ENCODE measurements around the gene JMJD4. TPM values are rescaled to one million over a fixed set of nuclear protein-coding genes. Genes with fewer than 3 reads are reported as not detected.

JMJD4 gene
- total and polyA plus RNA-seq, 9 of the 15 experiments (the other 6 are each of a cell fraction or from before 2014, with no cell fraction given), result 1.4 to 42.6 (median 29.2) TPM

DNA sequence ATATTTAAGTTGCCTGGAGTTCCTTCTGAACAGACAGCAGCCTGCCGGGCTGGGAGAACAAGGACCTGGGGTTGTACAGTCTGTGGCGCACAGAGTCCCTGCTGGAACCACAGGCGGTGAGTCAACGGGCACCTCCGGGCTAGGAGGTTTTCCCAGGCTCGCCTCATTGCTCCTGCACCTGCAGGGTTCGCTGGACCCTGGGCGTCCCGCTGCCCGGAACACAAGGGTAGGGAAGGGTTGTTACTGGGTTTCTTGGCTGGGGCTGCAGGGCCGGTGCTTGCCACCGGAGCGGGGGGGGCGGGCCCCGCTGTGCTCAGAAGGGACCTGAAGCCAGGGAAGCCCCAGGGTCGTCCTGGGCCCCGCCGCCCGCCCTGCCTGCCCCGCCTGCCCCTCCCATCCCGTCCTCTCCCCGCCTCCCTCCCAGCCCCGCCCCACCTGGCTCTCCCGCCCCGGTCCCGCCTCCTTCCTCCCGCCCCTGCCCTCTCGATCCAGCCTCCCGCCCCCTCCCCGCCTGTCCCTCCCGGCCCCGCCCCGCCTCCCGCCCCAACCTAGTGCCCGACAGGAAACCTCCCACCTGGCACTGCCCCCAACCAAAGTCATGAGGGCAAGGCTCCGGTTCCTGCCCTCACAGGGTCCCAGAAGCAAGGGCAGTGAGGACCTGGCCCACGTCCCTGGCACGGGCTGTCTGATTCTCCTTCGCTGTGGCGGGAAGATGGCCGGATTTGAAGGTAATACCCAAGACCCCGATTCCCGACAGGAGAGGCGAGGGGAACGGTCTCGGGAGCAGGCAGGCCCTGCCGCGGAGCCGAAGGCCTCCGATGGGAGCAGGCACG, 6.8 kb downstream of the JMJD4 start (continued):
- TF ChIP-seq, protein P1, sequence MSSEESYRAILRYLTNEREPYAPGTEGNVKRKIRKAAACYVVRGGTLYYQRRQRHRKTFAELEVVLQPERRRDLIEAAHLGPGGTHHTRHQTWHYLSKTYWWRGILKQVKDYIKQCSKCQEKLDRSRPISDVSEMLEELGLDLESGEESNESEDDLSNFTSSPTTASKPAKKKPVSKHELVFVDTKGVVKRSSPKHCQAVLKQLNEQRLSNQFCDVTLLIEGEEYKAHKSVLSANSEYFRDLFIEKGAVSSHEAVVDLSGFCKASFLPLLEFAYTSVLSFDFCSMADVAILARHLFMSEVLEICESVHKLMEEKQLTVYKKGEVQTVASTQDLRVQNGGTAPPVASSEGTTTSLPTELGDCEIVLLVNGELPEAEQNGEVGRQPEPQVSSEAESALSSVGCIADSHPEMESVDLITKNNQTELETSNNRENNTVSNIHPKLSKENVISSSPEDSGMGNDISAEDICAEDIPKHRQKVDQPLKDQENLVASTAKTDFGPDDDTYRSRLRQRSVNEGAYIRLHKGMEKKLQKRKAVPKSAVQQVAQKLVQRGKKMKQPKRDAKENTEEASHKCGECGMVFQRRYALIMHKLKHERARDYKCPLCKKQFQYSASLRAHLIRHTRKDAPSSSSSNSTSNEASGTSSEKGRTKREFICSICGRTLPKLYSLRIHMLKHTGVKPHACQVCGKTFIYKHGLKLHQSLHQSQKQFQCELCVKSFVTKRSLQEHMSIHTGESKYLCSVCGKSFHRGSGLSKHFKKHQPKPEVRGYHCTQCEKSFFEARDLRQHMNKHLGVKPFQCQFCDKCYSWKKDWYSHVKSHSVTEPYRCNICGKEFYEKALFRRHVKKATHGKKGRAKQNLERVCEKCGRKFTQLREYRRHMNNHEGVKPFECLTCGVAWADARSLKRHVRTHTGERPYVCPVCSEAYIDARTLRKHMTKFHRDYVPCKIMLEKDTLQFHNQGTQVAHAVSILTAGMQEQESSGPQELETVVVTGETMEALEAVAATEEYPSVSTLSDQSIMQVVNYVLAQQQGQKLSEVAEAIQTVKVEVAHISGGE (CRISPR knock-in tag; IDR thresholded peaks at IDR 0.05), result peak in 1 of 3 experiments; percentile 51; a peak in 1 of 6 replicates
- TF ChIP-seq RBFOX2 (IDR thresholded peaks at IDR 0.05; ENCODE audit: low read depth, low read length) (no peak), PYGO2 (tag; IDR thresholded peaks at IDR 0.05) (no peak), ERF (CRISPR knock-in tag; IDR thresholded peaks at IDR 0.05) (peak; percentile 80; the same call in 1 of the 2 replicates), SRF (CRISPR knock-in tag; IDR thresholded peaks at IDR 0.05) (peak in 1 of 2 experiments; percentile 46; a peak in 1 of 4 replicates), SNIP1 (IDR thresholded peaks at IDR 0.05; ENCODE audit: low read depth) (peak; percentile 72; the same call in 1 of the 2 replicates), TOE1 (IDR thresholded peaks at IDR 0.05; ENCODE audit: borderline replicate concordance) (no peak), TOE1 (CRISPR knock-in tag; IDR thresholded peaks at IDR 0.05; ENCODE audit: borderline replicate concordance, low read depth) (no peak), ZSCAN32 (CRISPR knock-in tag; IDR thresholded peaks at IDR 0.05) (0 out of 2 replicates have a peak, but pooled peaks have one; percentile 36), POLR2G (IDR thresholded peaks at IDR 0.05; ENCODE audit: low read depth, low read length) (peak; percentile 77), STAG1 (CRISPR knock-in tag; IDR thresholded peaks at IDR 0.05; ENCODE audit: borderline replicate concordance) (peak; percentile 24; the same call in 1 of the 2 replicates), PHF8 (IDR thresholded peaks at IDR 0.05; ENCODE audit: borderline replicate concordance, low read length) (peak; percentile 24; the same call in 1 of the 2 replicates), RB1 (IDR thresholded peaks at IDR 0.05; ENCODE audit: low read depth) (peak; percentile 38; the same call in 1 of the 2 replicates), POLR2A (conservative IDR thresholded peaks at IDR 0.05) (peak; percentile 47), GABPA (tag; conservative IDR thresholded peaks at IDR 0.05; ENCODE audit: low read depth) (0 out of 2 replicates have a peak, but pooled peaks have one; percentile 20), MYNN (IDR thresholded peaks at IDR 0.05) (peak; percentile 26; the same call in 1 of the 2 replicates), MYNN (CRISPR knock-in tag; IDR thresholded peaks at IDR 0.05) (no peak), TEAD1 (CRISPR knock-in tag; IDR thresholded peaks at IDR 0.05) (no peak), POLR2AphosphoS2 (IDR thresholded peaks at IDR 0.05; ENCODE audit: low read length) (0 out of 2 replicates have a peak, but pooled peaks have one; percentile 55)
- TF ChIP-seq, protein P2, sequence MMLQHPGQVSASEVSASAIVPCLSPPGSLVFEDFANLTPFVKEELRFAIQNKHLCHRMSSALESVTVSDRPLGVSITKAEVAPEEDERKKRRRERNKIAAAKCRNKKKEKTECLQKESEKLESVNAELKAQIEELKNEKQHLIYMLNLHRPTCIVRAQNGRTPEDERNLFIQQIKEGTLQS (IDR thresholded peaks at IDR 0.05), result 0 out of 2 replicates have a peak, but pooled peaks have one; percentile 18
- TF ChIP-seq, protein P2 (CRISPR knock-in tag; conservative IDR thresholded peaks at IDR 0.05), result no peak
- TF ChIP-seq, protein P3, sequence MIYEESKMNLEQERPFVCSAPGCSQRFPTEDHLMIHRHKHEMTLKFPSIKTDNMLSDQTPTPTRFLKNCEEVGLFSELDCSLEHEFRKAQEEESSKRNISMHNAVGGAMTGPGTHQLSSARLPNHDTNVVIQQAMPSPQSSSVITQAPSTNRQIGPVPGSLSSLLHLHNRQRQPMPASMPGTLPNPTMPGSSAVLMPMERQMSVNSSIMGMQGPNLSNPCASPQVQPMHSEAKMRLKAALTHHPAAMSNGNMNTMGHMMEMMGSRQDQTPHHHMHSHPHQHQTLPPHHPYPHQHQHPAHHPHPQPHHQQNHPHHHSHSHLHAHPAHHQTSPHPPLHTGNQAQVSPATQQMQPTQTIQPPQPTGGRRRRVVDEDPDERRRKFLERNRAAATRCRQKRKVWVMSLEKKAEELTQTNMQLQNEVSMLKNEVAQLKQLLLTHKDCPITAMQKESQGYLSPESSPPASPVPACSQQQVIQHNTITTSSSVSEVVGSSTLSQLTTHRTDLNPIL (CRISPR knock-in tag; IDR thresholded peaks at IDR 0.05), result peak; percentile 65; the same call in 1 of the 2 replicates
